HK-2 (cell line): ENCODE measurements around the gene CCL21.
"Not testable (repeated sequence)": the region's sequence is repeated elsewhere in the genome, so short reads cannot be mapped to it uniquely, and the experiment has no call there.

Experiments
- DNase-seq: peaks from one replicate; pipeline ENCODE4 v3.0.0-alpha.2; 2018; ENCODE audit not compliant: unreplicated experiment

CCL21 gene

GRCh38 chr9:34710023-34710422, at the start of gene CCL21:
Gene CCL21, minus strand, starts transcription at chr9:34710136. Its CDS starts 70 bp downstream, at chr9:34710066.
- DNase-seq, result no peak

- no peak for DNase-seq
Observed at GRCh38 chr9:34759432-34760134, 49.6 kb upstream of the CCL21 start.

- not testable (repeated sequence) for DNase-seq
Observed at GRCh38 chr9:34750320-34750719, 40.4 kb upstream of the CCL21 start.

- DNase-seq, result no peak
Observed at GRCh38 chr9:34746526-34746925, 36.6 kb upstream of the CCL21 start.

GRCh38 chr9:34744295-34745221, 34.6 kb upstream of the CCL21 start:
- no peak for DNase-seq

- no peak for DNase-seq
Observed at GRCh38 chr9:34742710-34743109, 32.8 kb upstream of the CCL21 start.

GRCh38 chr9:34741628-34742027, 31.7 kb upstream of the CCL21 start:
- DNase-seq, result no peak

GRCh38 chr9:34740176-34740575, 30.2 kb upstream of the CCL21 start:
- DNase-seq, result not testable (repeated sequence)

GRCh38 chr9:34737677-34738260, 27.8 kb upstream of the CCL21 start:
- no peak for DNase-seq

GRCh38 chr9:34734720-34735119, 24.8 kb upstream of the CCL21 start:
- no peak for DNase-seq

- DNase-seq, result no peak
Observed at GRCh38 chr9:34732886-34733285, 22.9 kb upstream of the CCL21 start.

GRCh38 chr9:34732478-34732877, 22.5 kb upstream of the CCL21 start:
- no peak for DNase-seq

- DNase-seq, result no peak
Observed at GRCh38 chr9:34723141-34723540, 13.2 kb upstream of the CCL21 start.

GRCh38 chr9:34719769-34720025, 9.8 kb upstream of the CCL21 start:
- not testable (repeated sequence) for DNase-seq

GRCh38 chr9:34719021-34719768, 9.3 kb upstream of the CCL21 start:
- no peak for DNase-seq

GRCh38 chr9:34717996-34718614, 8.2 kb upstream of the CCL21 start:
- peak; percentile 16 for DNase-seq

GRCh38 chr9:34716711-34717110, 6.8 kb upstream of the CCL21 start:
- DNase-seq, result no peak

- DNase-seq, result no peak
Observed at GRCh38 chr9:34715639-34716215, 5.8 kb upstream of the CCL21 start.

- DNase-seq, result no peak
Observed at GRCh38 chr9:34714007-34714406, 4.1 kb upstream of the CCL21 start.

GRCh38 chr9:34712140-34712539, 2.2 kb upstream of the CCL21 start:
- DNase-seq, result no peak
